Measurements from ENCODE around the gene CRK. TPM values are rescaled to one million over a fixed set of nuclear protein-coding genes. Genes with fewer than 3 reads are reported as not detected.
A peak's percentile ranks its signal among the peaks of the same experiment; 100 is the strongest.

CRK gene
- total RNA-seq, 1 donor from 2014 or later, result 81.3 TPM

- no peak for DNase-seq
- no peak for TF ChIP-seq CTCF (IDR thresholded peaks at IDR 0.05)
- Histone ChIP-seq H3K4me3 (no peak overlapping the region), H3K27ac (no peak overlapping the region), H3K27me3 (no peaks in the 10 kb centered on the region), H3K36me3 (peaks cover 33% of the 10 kb centered on the region), H3K4me1 (no peaks in the 10 kb centered on the region), H3K9me3 (no peaks in the 10 kb centered on the region)
- peak; percentile 51 for ATAC-seq
- intact Hi-C loops (cut with DNase I), result loop anchor here (10.0 kb wide), 1 partner anchor 74 kb away; no protein-coding TSS in a partner anchor
Measured at GRCh38 chr17:1438593-1439083, 17.4 kb downstream of the CRK start.

GRCh38 chr17:1435326-1435725 is 20.7 kb downstream of the CRK start:
- no peak overlapping the region for H3K27ac ChIP-seq

GRCh38 chr17:1434150-1434549 is 21.9 kb downstream of the CRK start:
- DNase-seq, result no peak
- intact Hi-C loops (cut with DNase I), result loop anchor here (10.0 kb wide), 1 partner anchor 69 kb away; no protein-coding TSS in a partner anchor
- Histone ChIP-seq H3K36me3 (peaks cover 46% of the 10 kb centered on the region), H3K27ac (no peak overlapping the region), H3K4me1 (peaks cover 3% of the 10 kb centered on the region), H3K27me3 (no peaks in the 10 kb centered on the region), H3K4me3 (no peak overlapping the region), H3K9me3 (no peaks in the 10 kb centered on the region)
- TF ChIP-seq CTCF (IDR thresholded peaks at IDR 0.05), result no peak
- ATAC-seq, result no peak

More at GRCh38 chr17:1435326-1435725, 20.7 kb downstream of the CRK start:
- no peak overlapping the region for H3K4me3 ChIP-seq
- no peaks in the 10 kb centered on the region for H3K9me3 ChIP-seq
- intact Hi-C loops (cut with DNase I), result loop anchor here (10.0 kb wide), 1 partner anchor 71 kb away; no protein-coding TSS in a partner anchor
- peaks cover 3% of the 10 kb centered on the region for H3K4me1 ChIP-seq
- H3K27me3 ChIP-seq, result no peaks in the 10 kb centered on the region
- H3K36me3 ChIP-seq, result peaks cover 40% of the 10 kb centered on the region
- no peak for DNase-seq
- ATAC-seq, result no peak
- TF ChIP-seq CTCF (IDR thresholded peaks at IDR 0.05), result no peak

- Histone ChIP-seq H3K36me3 (peaks cover 46% of the 10 kb centered on the region), H3K9me3 (no peaks in the 10 kb centered on the region), H3K27ac (no peak overlapping the region), H3K27me3 (no peaks in the 10 kb centered on the region), H3K4me3 (no peak overlapping the region), H3K4me1 (peaks cover 3% of the 10 kb centered on the region)
- TF ChIP-seq CTCF (IDR thresholded peaks at IDR 0.05), result no peak
- ATAC-seq (no peak), DNase-seq (no peak)
- intact Hi-C loops (cut with DNase I), result loop anchor here (10.0 kb wide), 1 partner anchor 67 kb away; no protein-coding TSS in a partner anchor
Measured at GRCh38 chr17:1431631-1432104, 24.4 kb downstream of the CRK start.

- intact Hi-C loops (cut with DNase I), result no loop called here
- Histone ChIP-seq H3K4me3 (no peak overlapping the region), H3K9me3 (no peaks in the 10 kb centered on the region), H3K27ac (no peak overlapping the region), H3K4me1 (peaks cover 4% of the 10 kb centered on the region), H3K27me3 (no peaks in the 10 kb centered on the region), H3K36me3 (peaks cover 56% of the 10 kb centered on the region)
- no peak for TF ChIP-seq CTCF (IDR thresholded peaks at IDR 0.05)
- DNase-seq, result no peak
- peak; percentile 75 for ATAC-seq
Measured at GRCh38 chr17:1423456-1424135, 32.4 kb downstream of the CRK start.
